Measurements from ENCODE around the gene GNAO1.

The GNAO1 gene

GRCh38 chr16:56312556-56312955 is 121.3 kb downstream of the GNAO1 start:
- Mint-ChIP-seq H3K27me3 (peaks cover 21% of the 10 kb centered on the region), H3K4me1 (peaks cover under 1% of the 10 kb centered on the region), H3K4me3 (no peak overlapping the region), H3K9me3 (peaks cover 0 to 7% of the 10 kb centered on the region in 2 donors), H3K27ac (no peak overlapping the region)
- DNase-seq, result no peak
- ATAC-seq, result no peak

- DNase-seq (no peak), ATAC-seq (no peak)
- Mint-ChIP-seq H3K4me3 (no peak overlapping the region), H3K27ac (no peak overlapping the region), H3K27me3 (peaks cover 23% of the 10 kb centered on the region), H3K4me1 (peaks cover 8% of the 10 kb centered on the region), H3K9me3 (peaks cover 0 to 7% of the 10 kb centered on the region in 2 donors)
Measured at GRCh38 chr16:56314244-56314850, 123.1 kb downstream of the GNAO1 start.

- H3K4me3 Mint-ChIP-seq, result no peak overlapping the region
- H3K9me3 Mint-ChIP-seq, result no peaks in the 10 kb centered on the region
- peaks cover 8% of the 10 kb centered on the region for H3K4me1 Mint-ChIP-seq
- H3K27me3 Mint-ChIP-seq, result peaks cover 30% of the 10 kb centered on the region
- peak overlapping the region in 1 of 2 donors; percentile 28 for H3K27ac Mint-ChIP-seq
- ATAC-seq, result no peak
- no peak for DNase-seq
Measured at GRCh38 chr16:56315955-56316354, 124.7 kb downstream of the GNAO1 start.

GRCh38 chr16:56316545-56316944 is 125.3 kb downstream of the GNAO1 start:
- Mint-ChIP-seq H3K4me1 (peaks cover 8% of the 10 kb centered on the region), H3K9me3 (no peaks in the 10 kb centered on the region), H3K27me3 (peaks cover 33% of the 10 kb centered on the region), H3K4me3 (no peak overlapping the region), H3K27ac (peak overlapping the region; percentile 79 to 87)
- no peak for ATAC-seq
- no peak for DNase-seq

- Mint-ChIP-seq H3K27me3 (peaks cover 33% of the 10 kb centered on the region), H3K4me3 (peak overlapping the region; percentile 27 to 67), H3K9me3 (no peaks in the 10 kb centered on the region), H3K4me1 (peaks cover 8% of the 10 kb centered on the region), H3K27ac (peak overlapping the region; percentile 77 to 79)
- DNase-seq, result peak; percentile 79 to 80
- ATAC-seq, result peak; percentile 95
Measured at GRCh38 chr16:56317998-56318826, 126.9 kb downstream of the GNAO1 start.

GRCh38 chr16:56318827-56319140 is 127.5 kb downstream of the GNAO1 start:
- no peak for ATAC-seq
- no peak overlapping the region for H3K4me3 Mint-ChIP-seq
- DNase-seq, result no peak
- no peak overlapping the region for H3K27ac Mint-ChIP-seq
- peaks cover 8% of the 10 kb centered on the region for H3K4me1 Mint-ChIP-seq
- H3K27me3 Mint-ChIP-seq, result peaks cover 33% of the 10 kb centered on the region
- no peaks in the 10 kb centered on the region for H3K9me3 Mint-ChIP-seq

GRCh38 chr16:56319376-56319775 is 128.1 kb downstream of the GNAO1 start:
- no peak for DNase-seq
- Mint-ChIP-seq H3K4me1 (peaks cover 8% of the 10 kb centered on the region), H3K27ac (no peak overlapping the region), H3K27me3 (peaks cover 33% of the 10 kb centered on the region), H3K4me3 (no peak overlapping the region), H3K9me3 (no peaks in the 10 kb centered on the region)
- ATAC-seq, result no peak

GRCh38 chr16:56320056-56320455 is 128.8 kb downstream of the GNAO1 start:
- Mint-ChIP-seq H3K27me3 (peaks cover 33% of the 10 kb centered on the region), H3K9me3 (no peaks in the 10 kb centered on the region), H3K4me1 (peaks cover 8% of the 10 kb centered on the region), H3K27ac (no peak overlapping the region), H3K4me3 (no peak overlapping the region)
- ATAC-seq (no peak), DNase-seq (no peak)

- peaks cover 8% of the 10 kb centered on the region for H3K4me1 Mint-ChIP-seq
- no peak overlapping the region for H3K4me3 Mint-ChIP-seq
- no peaks in the 10 kb centered on the region for H3K9me3 Mint-ChIP-seq
- no peak for ATAC-seq
- H3K27ac Mint-ChIP-seq, result peak overlapping the region in 1 of 2 donors; percentile 61
- H3K27me3 Mint-ChIP-seq, result peaks cover 31% of the 10 kb centered on the region
- no peak for DNase-seq
Measured at GRCh38 chr16:56320811-56321558, 129.7 kb downstream of the GNAO1 start.

- ATAC-seq, result no peak
- Mint-ChIP-seq H3K4me3 (no peak overlapping the region), H3K27ac (peak overlapping the region in 1 of 2 donors; percentile 61), H3K9me3 (no peaks in the 10 kb centered on the region), H3K4me1 (peaks cover 8% of the 10 kb centered on the region), H3K27me3 (peaks cover 25% of the 10 kb centered on the region)
- DNase-seq, result no peak
Measured at GRCh38 chr16:56321571-56321970, 130.3 kb downstream of the GNAO1 start.

GRCh38 chr16:56324406-56324805 is 133.1 kb downstream of the GNAO1 start:
- no peak overlapping the region for H3K27ac Mint-ChIP-seq
- DNase-seq (no peak), ATAC-seq (no peak)
- no peak overlapping the region for H3K4me3 Mint-ChIP-seq
- H3K27me3 Mint-ChIP-seq, result peaks cover 9% of the 10 kb centered on the region
- no peaks in the 10 kb centered on the region for H3K4me1 Mint-ChIP-seq
- H3K9me3 Mint-ChIP-seq, result no peaks in the 10 kb centered on the region

GRCh38 chr16:56325956-56326355 is 134.7 kb downstream of the GNAO1 start:
- H3K4me1 Mint-ChIP-seq, result no peaks in the 10 kb centered on the region
- H3K9me3 Mint-ChIP-seq, result no peaks in the 10 kb centered on the region
- no peak overlapping the region for H3K4me3 Mint-ChIP-seq
- ATAC-seq (no peak), DNase-seq (no peak)
- H3K27ac Mint-ChIP-seq, result peak overlapping the region in 1 of 2 donors; percentile 48
- peaks cover 3% of the 10 kb centered on the region for H3K27me3 Mint-ChIP-seq

- no peak for ATAC-seq
- Mint-ChIP-seq H3K27ac (peak overlapping the region in 1 of 2 donors; percentile 85), H3K4me1 (no peaks in the 10 kb centered on the region), H3K9me3 (no peaks in the 10 kb centered on the region), H3K4me3 (no peak overlapping the region), H3K27me3 (no peaks in the 10 kb centered on the region)
- no peak for DNase-seq
Measured at GRCh38 chr16:56327071-56327928, 136.0 kb downstream of the GNAO1 start.

- Mint-ChIP-seq H3K4me1 (no peaks in the 10 kb centered on the region), H3K9me3 (no peaks in the 10 kb centered on the region), H3K27me3 (no peaks in the 10 kb centered on the region), H3K4me3 (no peak overlapping the region), H3K27ac (no peak overlapping the region)
- DNase-seq (no peak), ATAC-seq (no peak)
Measured at GRCh38 chr16:56327929-56328258, 136.6 kb downstream of the GNAO1 start.

GRCh38 chr16:56328276-56329022 is 137.2 kb downstream of the GNAO1 start:
- Mint-ChIP-seq H3K27ac (no peak overlapping the region), H3K27me3 (no peaks in the 10 kb centered on the region), H3K4me1 (no peaks in the 10 kb centered on the region), H3K4me3 (no peak overlapping the region), H3K9me3 (no peaks in the 10 kb centered on the region)
- no peak for ATAC-seq
- no peak for DNase-seq
